T-helper 1 cell treated with Interleukin-12 subunit alpha and Interleukin-12 subunit beta and Interleukin-4 antibody, amounts not matched to agents 30 ng/mL and 1 ng/mL, for 36 hours (primary cell): ENCODE measurements around the gene BRI3BP. TPM values are rescaled to one million over a fixed set of nuclear protein-coding genes. Genes with fewer than 3 reads are reported as not detected.
"Not testable (repeated sequence)": the region's sequence is repeated elsewhere in the genome, so short reads cannot be mapped to it uniquely, and the experiment has no call there.

Experiments
- intact Hi-C: fragments of 100-400 bp; cut with micrococcal nuclease; formaldehyde crosslinking; loops from one replicate; pipeline ENCODE4 v1.15.1; 2024
- total RNA-seq: library from RNA; stranded (reverse); gene quantifications from 2 replicates; pipeline ENCODE4 v1.2.3, GENCODE V29; 2022

BRI3BP gene
- total RNA-seq, 1 donor from 2014 or later, result 19.4 TPM

DNA sequence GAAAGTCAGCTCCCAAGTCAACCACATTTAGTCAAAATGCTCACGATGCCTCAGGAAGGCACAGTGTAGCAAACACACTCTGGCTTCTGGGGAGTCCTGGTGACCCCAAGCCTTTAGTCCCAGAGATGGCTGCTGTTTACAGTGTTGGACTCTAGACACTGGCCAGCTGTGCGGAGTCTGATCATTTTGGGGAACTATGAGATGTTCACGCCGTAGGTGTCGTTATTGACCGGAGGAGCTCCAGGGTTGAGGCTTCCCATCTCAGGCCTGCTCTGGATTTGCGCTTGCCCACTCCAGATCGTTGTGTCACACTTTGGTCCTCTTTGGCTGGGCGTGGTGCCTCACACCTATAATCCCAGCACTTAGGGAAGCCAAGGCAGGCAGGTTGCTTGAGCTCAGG lies 27.7 kb downstream of the BRI3BP start:
- intact Hi-C loops, result no loop called here

DNA sequence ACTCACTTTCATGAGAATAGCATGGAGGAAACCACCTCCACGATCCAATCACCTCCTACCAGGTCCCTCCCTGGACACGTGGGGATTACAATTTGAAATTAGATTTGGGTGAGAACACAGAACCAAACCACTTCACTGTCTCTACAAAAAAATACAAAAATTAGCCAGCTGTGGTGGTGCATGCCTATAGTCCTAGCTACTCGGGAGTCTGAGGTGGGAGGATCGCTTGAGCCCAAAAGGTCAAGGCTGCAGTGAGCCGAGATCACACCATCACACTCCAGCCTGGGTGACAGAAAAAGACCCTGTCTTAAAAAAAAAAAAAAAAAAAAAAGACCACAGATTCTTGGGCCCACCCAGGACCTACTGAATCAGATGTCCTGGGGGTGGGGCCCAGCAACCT lies 28.3 kb downstream of the BRI3BP start:
- intact Hi-C loops, result no loop called here

DNA sequence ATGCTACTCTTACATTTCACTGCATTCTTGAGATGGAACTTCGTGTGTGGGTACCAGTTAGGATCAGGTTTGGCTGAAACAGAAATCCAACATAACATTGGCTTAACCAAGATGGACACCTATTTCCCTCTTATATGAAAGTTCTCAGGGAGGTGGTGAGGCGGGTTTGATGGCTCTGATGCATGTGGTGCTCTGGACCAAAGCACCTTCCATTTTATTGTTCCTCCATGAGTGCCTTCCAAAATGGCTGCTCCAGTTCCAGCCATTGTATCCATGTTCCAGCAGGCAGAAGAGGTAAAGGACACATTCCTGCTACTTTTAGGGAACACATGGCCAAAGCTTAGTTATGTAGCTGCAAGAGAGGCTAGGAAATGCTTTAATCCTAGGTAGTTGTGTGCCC lies 29.6 kb downstream of the BRI3BP start:
- intact Hi-C loops, result no loop called here

- intact Hi-C loops, result no loop called here
Observed at GRCh38 chr12:125024949-125025563, 31.6 kb downstream of the BRI3BP start.

DNA sequence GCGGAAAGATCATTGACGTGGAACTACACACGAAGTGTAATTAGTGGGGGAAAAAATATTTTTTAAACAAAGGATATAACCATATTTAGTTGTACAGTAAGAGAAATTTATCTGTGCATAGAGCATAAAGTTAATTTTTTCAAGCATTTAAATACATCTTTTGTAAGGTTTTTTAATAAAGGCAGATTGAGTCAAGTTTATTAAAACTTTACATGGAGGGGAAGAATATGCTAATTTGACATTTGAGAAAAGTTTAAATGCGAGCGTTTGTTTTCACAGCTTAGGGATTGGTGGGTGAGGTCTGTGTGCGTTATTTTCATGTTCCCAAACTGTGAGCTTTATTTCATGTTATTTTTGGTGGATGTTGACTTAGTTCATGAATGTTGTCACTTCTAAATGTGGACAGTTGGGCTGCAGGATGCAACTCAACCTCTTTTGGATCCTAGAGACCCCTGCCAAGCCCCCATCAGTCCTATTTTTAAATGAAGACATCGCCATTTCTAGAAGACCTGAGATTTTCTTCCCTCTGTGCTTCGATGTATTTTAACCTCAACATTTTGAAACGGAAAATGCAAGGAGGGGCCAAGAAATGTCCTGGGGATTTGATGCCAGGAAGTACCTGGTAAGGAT lies 32.3 kb downstream of the BRI3BP start:
- intact Hi-C loops, result no loop called here

DNA sequence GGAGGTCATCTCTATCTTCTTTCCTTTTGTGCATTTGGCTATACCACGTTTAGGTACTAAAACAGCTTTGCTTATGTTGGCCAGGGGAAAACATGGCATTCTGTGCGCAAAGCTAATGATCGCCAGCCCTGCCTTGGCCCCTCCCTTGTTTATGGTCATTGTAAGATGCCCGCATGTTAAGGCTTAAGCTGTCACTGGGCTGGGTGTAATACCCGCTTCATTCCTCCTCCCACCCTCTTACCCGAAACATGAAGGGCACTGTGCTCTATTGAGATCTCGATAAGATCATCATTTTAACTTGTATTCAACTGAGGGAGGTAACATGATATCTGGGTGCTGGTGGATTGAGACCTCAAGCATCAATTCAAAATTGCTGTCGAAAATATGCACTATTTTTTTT lies 34.7 kb downstream of the BRI3BP start:
- intact Hi-C loops, result no loop called here

- intact Hi-C loops, result no loop called here
Observed at GRCh38 chr12:125029761-125030358, 36.4 kb downstream of the BRI3BP start.

GRCh38 chr12:125031471-125031870 lies 38.0 kb downstream of the BRI3BP start:
- intact Hi-C loops, result not testable (repeated sequence)

GRCh38 chr12:125032466-125033152 lies 39.2 kb downstream of the BRI3BP start:
- intact Hi-C loops, result no loop called here

GRCh38 chr12:125033288-125033687 lies 39.8 kb downstream of the BRI3BP start:
- intact Hi-C loops, result no loop called here

- intact Hi-C loops, result no loop called here
Observed at GRCh38 chr12:125038976-125039625, 45.7 kb downstream of the BRI3BP start.

- intact Hi-C loops, result loop anchor here (1.0 to 5.0 kb wide), 7 partner anchors 16 to 482 kb away; partner anchors contain the start of genes AACS, BRI3BP, DHX37 and NCOR2
Observed at GRCh38 chr12:125049093-125049458, 55.6 kb downstream of the BRI3BP start.

DNA sequence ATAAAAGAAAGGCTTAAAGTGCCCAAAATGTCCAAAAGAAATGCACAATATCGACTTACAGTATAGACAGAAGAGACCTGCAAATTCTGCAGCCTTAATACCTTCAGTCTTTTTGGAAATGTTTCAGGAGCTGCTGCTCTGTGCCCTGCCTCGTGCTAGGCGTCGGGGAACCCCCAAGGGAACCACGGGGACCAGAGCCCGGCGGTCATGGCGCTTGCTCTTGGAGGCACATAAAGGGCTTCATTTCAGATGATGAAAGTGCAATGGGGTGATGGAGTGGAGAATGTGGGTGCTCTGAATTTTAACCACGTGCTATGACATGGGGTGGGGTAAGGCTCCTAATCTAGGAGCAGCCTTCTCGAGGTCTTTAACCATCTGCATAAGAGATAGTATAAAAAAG lies 57.0 kb downstream of the BRI3BP start:
- intact Hi-C loops, result no loop called here

DNA sequence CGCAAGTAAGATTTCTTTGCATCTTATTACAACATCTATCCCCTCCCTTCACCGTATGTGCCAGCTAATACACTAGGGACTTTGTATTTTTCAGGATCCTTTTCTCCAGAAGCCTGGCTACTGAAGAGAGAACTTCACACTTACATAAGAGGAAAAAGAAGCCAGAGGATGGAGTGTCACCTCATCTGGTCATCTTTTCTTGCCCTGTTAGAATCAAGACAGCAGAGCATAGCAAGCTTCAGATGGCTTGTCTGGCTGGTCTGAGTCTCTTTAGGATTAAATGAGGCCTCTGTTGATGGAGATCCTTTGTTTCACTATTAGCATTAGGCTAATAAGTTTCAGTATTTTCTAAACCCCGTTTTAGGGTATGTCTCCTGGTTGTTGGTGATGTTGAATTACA lies 57.4 kb downstream of the BRI3BP start:
- intact Hi-C loops, result no loop called here

DNA sequence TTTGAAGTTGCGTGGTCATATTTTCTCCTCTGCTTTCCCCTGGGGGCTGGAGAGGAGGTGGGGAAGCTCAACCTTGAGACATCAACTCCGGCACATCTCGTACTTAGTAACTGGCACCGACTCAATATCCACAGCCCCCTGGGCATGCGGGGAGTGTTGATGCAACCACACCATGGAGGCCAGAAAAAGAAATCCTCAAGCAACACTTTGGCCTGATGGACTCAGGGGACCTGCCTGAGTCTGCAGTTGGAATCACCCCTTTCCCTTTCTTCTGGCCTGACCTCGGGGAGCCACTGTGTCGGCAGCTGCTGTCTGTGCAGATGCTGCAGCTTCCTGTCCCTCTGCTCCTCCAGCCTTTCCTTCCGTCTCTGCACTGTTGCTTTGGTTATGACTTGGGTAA lies 60.4 kb downstream of the BRI3BP start:
- intact Hi-C loops, result no loop called here

- intact Hi-C loops, result no loop called here
Observed at GRCh38 chr12:125055591-125055990, 62.1 kb downstream of the BRI3BP start.

DNA sequence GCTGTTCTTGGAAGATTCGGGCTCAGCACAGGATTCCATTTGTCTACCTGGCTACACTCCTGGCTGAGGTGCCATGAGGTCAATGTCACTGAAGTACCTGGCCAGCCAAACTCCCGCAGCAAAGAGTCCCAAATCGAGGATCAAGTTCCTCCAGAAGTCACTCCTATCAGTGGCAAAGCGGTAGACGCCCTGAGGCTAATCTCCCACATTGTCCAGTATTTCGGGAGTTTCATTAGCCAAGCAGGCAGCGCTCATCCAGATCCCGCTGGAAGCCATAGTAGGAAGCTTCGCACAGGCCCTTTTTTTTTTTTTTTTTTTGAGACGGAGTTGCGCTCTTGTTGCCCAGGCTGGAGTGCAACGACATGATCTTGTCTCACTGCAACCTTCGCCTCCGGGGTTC lies 62.9 kb downstream of the BRI3BP start:
- intact Hi-C loops, result no loop called here

GRCh38 chr12:125057708-125058107 lies 64.3 kb downstream of the BRI3BP start:
- intact Hi-C loops, result no loop called here

- intact Hi-C loops, result no loop called here
Observed at GRCh38 chr12:125061229-125061628, 67.8 kb downstream of the BRI3BP start.

- intact Hi-C loops, result not testable (repeated sequence)
Observed at GRCh38 chr12:125063522-125063921, 70.1 kb downstream of the BRI3BP start.

DNA sequence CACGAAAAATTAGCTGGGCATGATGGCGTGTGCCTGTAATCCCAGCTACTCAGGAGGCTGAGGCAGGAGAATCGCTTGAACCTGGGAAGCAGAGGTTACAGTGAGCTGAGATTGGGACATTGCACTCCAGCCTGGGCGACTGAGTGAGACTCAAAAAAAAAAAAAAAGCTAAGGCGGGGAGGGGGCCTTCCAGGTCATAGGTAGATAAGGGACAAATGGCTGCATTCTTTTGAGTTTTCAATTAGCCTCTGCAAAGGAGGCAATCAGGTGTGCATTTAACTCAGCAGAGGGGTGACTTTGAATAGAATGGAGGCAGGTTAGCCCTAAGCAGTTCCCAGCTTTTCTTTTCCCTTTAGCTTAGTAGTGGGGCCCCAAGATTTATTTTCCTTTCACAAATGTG lies 71.0 kb downstream of the BRI3BP start:
- intact Hi-C loops, result loop anchor here (2.0 kb wide), 1 partner anchor 144 kb away; no protein-coding TSS in a partner anchor
